ENCODE results near the gene PTPRF.
A peak's percentile ranks its signal among the peaks of the same experiment; 100 is the strongest.

PTPRF gene

GRCh38 chr1:43622901-43623780 lies 92.5 kb downstream of the PTPRF start:
- no peak overlapping the region for H3K23ac ChIP-seq (ENCODE audit: low read depth, low read length, poor library complexity)
- WGBS, 2 donors (ENCODE audit: extremely low coverage in 2 of 2, insufficient read length in 2 of 2, insufficient replicate concordance in 1 of 2) = no CpG with 5 or more reads among the region's 13 CpGs
- H2BK120ac ChIP-seq (ENCODE audit: low read depth, low read length) = no peak overlapping the region
- H3K4me1 ChIP-seq (ENCODE audit: control insufficient read depth in 2 of 2, insufficient read depth in 1 of 2, low read depth in 1 of 2, low read length in 2 of 2) = no peaks in the 10 kb centered on the region
- no peak overlapping the region for H2AFZ ChIP-seq (ENCODE audit: low read length)
- H3K4me2 ChIP-seq (ENCODE audit: insufficient read depth, low read length, poor library complexity, severe bottlenecking) = no peak overlapping the region
- DNase-seq (ENCODE audit: low spot score) = no peak
- H3K18ac ChIP-seq (ENCODE audit: low read length) = no peak overlapping the region
- no peaks in the 10 kb centered on the region for H3K27me3 ChIP-seq (ENCODE audit: control insufficient read depth in 3 of 3, insufficient read depth in 3 of 3, low read depth in 1 of 3, low read length in 3 of 3)
- H4K91ac ChIP-seq (ENCODE audit: low read depth, low read length, poor library complexity) = no peak overlapping the region
- H3K9ac ChIP-seq (ENCODE audit: low read depth, low read length, poor library complexity) = no peak overlapping the region
- no peak overlapping the region for H2BK12ac ChIP-seq (ENCODE audit: low read length)
- no peak overlapping the region for H2BK5ac ChIP-seq (ENCODE audit: low read length)
- H3K4ac ChIP-seq (ENCODE audit: low read length) = no peak overlapping the region
- H2BK15ac ChIP-seq (ENCODE audit: low read length) = no peak overlapping the region
- no peaks in the 10 kb centered on the region for H3K9me3 ChIP-seq (replicated peaks in 1 of 2; ENCODE audit: control insufficient read depth in 2 of 2, insufficient read depth in 1 of 2, low read depth in 1 of 2, low read length in 2 of 2)
- H4K8ac ChIP-seq (ENCODE audit: low read depth, low read length) = peak overlapping the region; percentile 23
- H3K27ac ChIP-seq (replicated peaks; ENCODE audit: low read length) = no peak overlapping the region
- peaks cover 49 to 61% of the 10 kb centered on the region in 2 donors for H3K36me3 ChIP-seq (replicated peaks in 1 of 2; ENCODE audit: control insufficient read depth in 2 of 2, insufficient read depth in 2 of 2, low read length in 2 of 2)
- no peak overlapping the region for H3K4me3 ChIP-seq (ENCODE audit: low read length in 2 of 2)
- H2AK5ac ChIP-seq (ENCODE audit: low read depth, low read length) = no peak overlapping the region
- no peaks in the 10 kb centered on the region for H3K79me1 ChIP-seq (ENCODE audit: low read depth, low read length)
- H3K14ac ChIP-seq (ENCODE audit: low read length) = no peak overlapping the region

- H3K18ac ChIP-seq (ENCODE audit: low read length) = peak overlapping the region; percentile 44
- peak overlapping the region; percentile 60 for H3K9ac ChIP-seq (ENCODE audit: low read depth, low read length, poor library complexity)
- H3K79me1 ChIP-seq (ENCODE audit: low read depth, low read length) = no peaks in the 10 kb centered on the region
- WGBS, 2 donors (ENCODE audit: extremely low coverage in 2 of 2, insufficient read length in 2 of 2, insufficient replicate concordance in 1 of 2) = no CpG with 5 or more reads among the region's 16 CpGs
- H3K9me3 ChIP-seq (replicated peaks in 1 of 2; ENCODE audit: control insufficient read depth in 2 of 2, insufficient read depth in 1 of 2, low read depth in 1 of 2, low read length in 2 of 2) = no peaks in the 10 kb centered on the region
- H3K4ac ChIP-seq (ENCODE audit: low read length) = peak overlapping the region; percentile 6
- no peak overlapping the region for H2BK12ac ChIP-seq (ENCODE audit: low read length)
- no peak overlapping the region for H3K14ac ChIP-seq (ENCODE audit: low read length)
- H2BK5ac ChIP-seq (ENCODE audit: low read length) = peak overlapping the region; percentile 35
- H3K23ac ChIP-seq (ENCODE audit: low read depth, low read length, poor library complexity) = peak overlapping the region; percentile 60
- H4K8ac ChIP-seq (ENCODE audit: low read depth, low read length) = no peak overlapping the region
- no peak overlapping the region for H3K27ac ChIP-seq (replicated peaks; ENCODE audit: low read length)
- H2AFZ ChIP-seq (ENCODE audit: low read length) = no peak overlapping the region
- H3K4me3 ChIP-seq (ENCODE audit: low read length in 2 of 2) = no peak overlapping the region
- H2BK120ac ChIP-seq (ENCODE audit: low read depth, low read length) = no peak overlapping the region
- no peak overlapping the region for H3K4me2 ChIP-seq (ENCODE audit: insufficient read depth, low read length, poor library complexity, severe bottlenecking)
- peak overlapping the region; percentile 70 for H2AK5ac ChIP-seq (ENCODE audit: low read depth, low read length)
- no peak for DNase-seq (ENCODE audit: low spot score)
- no peaks in the 10 kb centered on the region for H3K27me3 ChIP-seq (ENCODE audit: control insufficient read depth in 3 of 3, insufficient read depth in 3 of 3, low read depth in 1 of 3, low read length in 3 of 3)
- H3K36me3 ChIP-seq (replicated peaks in 1 of 2; ENCODE audit: control insufficient read depth in 2 of 2, insufficient read depth in 2 of 2, low read length in 2 of 2) = peaks cover 29 to 40% of the 10 kb centered on the region in 2 donors
- H2BK15ac ChIP-seq (ENCODE audit: low read length) = no peak overlapping the region
- H4K91ac ChIP-seq (ENCODE audit: low read depth, low read length, poor library complexity) = no peak overlapping the region
- no peaks in the 10 kb centered on the region for H3K4me1 ChIP-seq (ENCODE audit: control insufficient read depth in 2 of 2, insufficient read depth in 1 of 2, low read depth in 1 of 2, low read length in 2 of 2)
Measured at GRCh38 chr1:43625063-43625780, 94.5 kb downstream of the PTPRF start.

- no peaks in the 10 kb centered on the region for H3K36me3 ChIP-seq (replicated peaks in 1 of 2; ENCODE audit: control insufficient read depth in 2 of 2, insufficient read depth in 2 of 2, low read length in 2 of 2)
- no peak overlapping the region for H3K4ac ChIP-seq (ENCODE audit: low read length)
- H3K79me1 ChIP-seq (ENCODE audit: low read depth, low read length) = no peaks in the 10 kb centered on the region
- H3K9ac ChIP-seq (ENCODE audit: low read depth, low read length, poor library complexity) = no peak overlapping the region
- H3K9me3 ChIP-seq (replicated peaks in 1 of 2; ENCODE audit: control insufficient read depth in 2 of 2, insufficient read depth in 1 of 2, low read depth in 1 of 2, low read length in 2 of 2) = no peaks in the 10 kb centered on the region
- no peak overlapping the region for H3K23ac ChIP-seq (ENCODE audit: low read depth, low read length, poor library complexity)
- H3K18ac ChIP-seq (ENCODE audit: low read length) = no peak overlapping the region
- peaks cover 0 to 2% of the 10 kb centered on the region in 2 donors for H3K4me1 ChIP-seq (ENCODE audit: control insufficient read depth in 2 of 2, insufficient read depth in 1 of 2, low read depth in 1 of 2, low read length in 2 of 2)
- H3K4me2 ChIP-seq (ENCODE audit: insufficient read depth, low read length, poor library complexity, severe bottlenecking) = no peak overlapping the region
- H4K8ac ChIP-seq (ENCODE audit: low read depth, low read length) = no peak overlapping the region
- no peaks in the 10 kb centered on the region for H3K27me3 ChIP-seq (ENCODE audit: control insufficient read depth in 3 of 3, insufficient read depth in 3 of 3, low read depth in 1 of 3, low read length in 3 of 3)
- no peak overlapping the region for H2AK5ac ChIP-seq (ENCODE audit: low read depth, low read length)
- H3K27ac ChIP-seq (replicated peaks; ENCODE audit: low read length) = no peak overlapping the region
- H2BK12ac ChIP-seq (ENCODE audit: low read length) = no peak overlapping the region
- H3K4me3 ChIP-seq (ENCODE audit: low read length in 2 of 2) = no peak overlapping the region
- H2AFZ ChIP-seq (ENCODE audit: low read length) = no peak overlapping the region
- no peak overlapping the region for H2BK15ac ChIP-seq (ENCODE audit: low read length)
- H4K91ac ChIP-seq (ENCODE audit: low read depth, low read length, poor library complexity) = no peak overlapping the region
- WGBS, 2 donors (ENCODE audit: extremely low coverage in 2 of 2, insufficient read length in 2 of 2, insufficient replicate concordance in 1 of 2) = no CpG with 5 or more reads among the region's 4 CpGs
- no peak overlapping the region for H2BK120ac ChIP-seq (ENCODE audit: low read depth, low read length)
- no peak overlapping the region for H3K14ac ChIP-seq (ENCODE audit: low read length)
- no peak overlapping the region for H2BK5ac ChIP-seq (ENCODE audit: low read length)
- no peak for DNase-seq (ENCODE audit: low spot score)
Measured at GRCh38 chr1:43632135-43632670, 101.5 kb downstream of the PTPRF start.

- Histone ChIP-seq H2BK12ac (ENCODE audit: low read length) (no peak overlapping the region), H3K18ac (ENCODE audit: low read length) (no peak overlapping the region), H3K27ac (replicated peaks; ENCODE audit: low read length) (no peak overlapping the region), H3K23ac (ENCODE audit: low read depth, low read length, poor library complexity) (no peak overlapping the region), H2BK120ac (ENCODE audit: low read depth, low read length) (no peak overlapping the region), H3K4ac (ENCODE audit: low read length) (no peak overlapping the region), H3K4me1 (ENCODE audit: control insufficient read depth in 2 of 2, insufficient read depth in 1 of 2, low read depth in 1 of 2, low read length in 2 of 2) (peaks cover 0 to 2% of the 10 kb centered on the region in 2 donors), H3K14ac (ENCODE audit: low read length) (no peak overlapping the region), H2AFZ (ENCODE audit: low read length) (no peak overlapping the region), H4K8ac (ENCODE audit: low read depth, low read length) (no peak overlapping the region), H3K79me1 (ENCODE audit: low read depth, low read length) (no peaks in the 10 kb centered on the region), H3K9me3 (replicated peaks in 1 of 2; ENCODE audit: control insufficient read depth in 2 of 2, insufficient read depth in 1 of 2, low read depth in 1 of 2, low read length in 2 of 2) (no peaks in the 10 kb centered on the region), H2AK5ac (ENCODE audit: low read depth, low read length) (no peak overlapping the region), H3K9ac (ENCODE audit: low read depth, low read length, poor library complexity) (no peak overlapping the region), H3K27me3 (ENCODE audit: control insufficient read depth in 3 of 3, insufficient read depth in 3 of 3, low read depth in 1 of 3, low read length in 3 of 3) (no peaks in the 10 kb centered on the region), H3K36me3 (replicated peaks in 1 of 2; ENCODE audit: control insufficient read depth in 2 of 2, insufficient read depth in 2 of 2, low read length in 2 of 2) (no peaks in the 10 kb centered on the region), H2BK5ac (ENCODE audit: low read length) (no peak overlapping the region), H4K91ac (ENCODE audit: low read depth, low read length, poor library complexity) (no peak overlapping the region), H2BK15ac (ENCODE audit: low read length) (no peak overlapping the region), H3K4me2 (ENCODE audit: insufficient read depth, low read length, poor library complexity, severe bottlenecking) (no peak overlapping the region), H3K4me3 (ENCODE audit: low read length in 2 of 2) (no peak overlapping the region)
- WGBS, 2 donors (ENCODE audit: extremely low coverage in 2 of 2, insufficient read length in 2 of 2, insufficient replicate concordance in 1 of 2) = no CpG with 5 or more reads among the region's 5 CpGs
- DNase-seq (ENCODE audit: low spot score) = no peak
Measured at GRCh38 chr1:43634721-43635120, 104.0 kb downstream of the PTPRF start.
